Stimulated activated CD4-positive, alpha-beta T cell treated with anti-CD3 and anti-CD28 coated beads, TNF-alpha, amount 100 ng/mL, for 24 hours (primary cell): ENCODE data around the gene GDF11.
"Not testable (repeated sequence)": the region's sequence is repeated elsewhere in the genome, so short reads cannot be mapped to it uniquely, and the experiment has no call there.

ENCODE experiments used
- DNase-seq, 3 experiments: peaks; one replicate each; pipeline ENCODE4 v3.0.0-alpha.2; 2020; ENCODE audit warnings: low read depth in 3 of 3

GDF11 gene

DNA sequence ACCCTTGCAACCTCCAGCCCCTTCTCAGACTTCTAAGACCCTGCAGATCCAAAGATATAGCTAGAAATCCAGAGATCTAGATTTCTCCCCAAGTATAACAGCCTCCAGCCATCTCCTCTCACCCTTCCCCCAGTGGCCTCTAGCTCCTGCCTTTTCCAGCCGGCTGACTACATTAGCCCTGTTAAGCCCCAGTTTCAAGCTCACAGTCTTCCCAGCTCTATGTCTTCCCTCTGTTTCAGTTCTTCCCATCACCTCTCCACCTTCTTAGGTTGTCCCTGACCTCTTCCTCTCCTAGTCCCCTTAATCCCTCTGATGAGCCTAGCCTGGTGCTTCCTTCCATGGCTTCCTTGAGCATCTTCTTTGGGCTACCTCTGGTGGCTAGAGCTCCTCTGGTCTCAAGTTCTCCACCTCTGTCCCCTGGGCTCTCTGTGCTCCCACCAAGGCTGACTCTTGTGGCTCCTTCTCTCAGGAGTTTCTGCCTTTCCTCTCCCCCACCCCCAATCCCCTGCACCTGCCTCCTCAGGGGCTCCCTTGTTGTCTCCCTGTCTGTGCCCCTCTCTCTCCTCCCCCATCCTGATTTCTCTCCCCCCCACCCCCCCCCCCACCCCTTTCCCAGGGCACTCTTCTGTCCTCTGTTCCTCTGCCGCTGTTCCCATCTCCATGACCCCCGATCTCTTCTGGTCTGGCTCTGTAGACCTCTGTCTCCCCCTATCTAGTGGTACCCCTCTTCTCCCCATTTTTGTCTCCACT lies 816 bp upstream of the GDF11 start:
- no peak for DNase-seq

DNA sequence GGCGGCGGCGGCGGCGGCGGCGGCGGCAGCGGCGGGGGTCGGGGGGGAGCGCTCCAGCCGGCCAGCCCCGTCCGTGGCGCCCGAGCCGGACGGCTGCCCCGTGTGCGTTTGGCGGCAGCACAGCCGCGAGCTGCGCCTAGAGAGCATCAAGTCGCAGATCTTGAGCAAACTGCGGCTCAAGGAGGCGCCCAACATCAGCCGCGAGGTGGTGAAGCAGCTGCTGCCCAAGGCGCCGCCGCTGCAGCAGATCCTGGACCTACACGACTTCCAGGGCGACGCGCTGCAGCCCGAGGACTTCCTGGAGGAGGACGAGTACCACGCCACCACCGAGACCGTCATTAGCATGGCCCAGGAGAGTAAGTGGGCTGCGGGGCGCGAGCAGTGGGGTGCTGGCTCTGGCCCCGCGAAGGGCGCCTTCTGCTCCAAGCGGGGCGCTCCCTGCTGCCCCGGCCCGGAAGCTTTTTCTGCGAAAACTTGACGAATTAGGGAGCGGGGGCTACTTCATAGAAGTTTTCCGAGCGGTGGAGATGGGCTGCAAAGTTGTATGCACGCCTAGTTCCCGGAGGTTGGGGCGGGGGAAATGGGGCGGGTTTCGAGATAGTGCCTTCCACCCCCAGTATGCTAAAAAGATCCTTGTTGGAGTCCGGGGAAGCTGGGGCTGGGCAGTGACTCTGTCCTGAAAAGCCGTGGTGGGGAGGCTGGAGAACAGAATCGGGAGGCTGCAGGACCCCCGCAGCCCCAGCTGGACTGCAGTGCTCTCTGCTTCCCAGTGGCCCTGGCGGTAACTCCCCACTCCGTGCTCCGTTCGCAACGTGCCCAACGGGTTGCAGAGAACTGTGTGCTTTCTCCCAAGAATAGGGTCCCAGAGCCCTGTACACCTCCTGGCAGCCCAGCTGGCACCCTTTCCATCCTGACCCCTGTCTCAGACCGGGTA lies 751 bp downstream of the GDF11 start:
- peak in 1 of 3 experiments; percentile 47 for DNase-seq

DNA sequence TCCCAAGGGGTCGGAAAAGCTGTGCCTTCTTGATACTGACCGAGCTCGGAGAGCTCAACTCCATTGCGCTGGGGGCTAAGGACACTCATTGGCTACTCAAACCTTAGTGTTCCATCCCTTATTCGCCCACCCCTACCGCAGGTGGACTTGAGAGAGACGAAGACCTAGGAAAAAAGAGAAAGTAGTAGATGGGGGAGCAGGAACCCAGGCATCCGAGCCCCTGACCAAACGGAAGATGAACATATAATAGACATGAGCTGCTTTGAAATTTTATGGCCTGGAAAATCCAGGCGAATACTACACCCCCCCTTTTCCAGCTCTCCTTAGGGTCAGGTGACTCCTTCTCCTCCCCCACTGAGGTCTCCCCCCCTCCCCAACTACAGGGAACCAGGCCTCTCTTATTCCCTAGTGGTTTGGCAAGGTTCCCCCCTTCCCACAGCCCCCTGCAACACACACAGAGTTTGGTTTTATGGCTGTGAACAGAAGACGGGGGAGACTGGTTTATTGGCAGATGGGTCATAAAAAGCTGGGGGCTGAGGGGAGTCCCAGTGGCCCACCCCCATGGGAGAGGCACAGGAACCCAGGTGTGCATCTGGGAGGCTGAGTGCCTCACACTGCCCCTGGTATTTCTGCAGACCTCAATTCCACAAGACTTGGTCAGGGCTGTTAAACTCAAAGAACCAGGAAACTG lies 1.6 kb downstream of the GDF11 start:
- no peak for DNase-seq

DNA sequence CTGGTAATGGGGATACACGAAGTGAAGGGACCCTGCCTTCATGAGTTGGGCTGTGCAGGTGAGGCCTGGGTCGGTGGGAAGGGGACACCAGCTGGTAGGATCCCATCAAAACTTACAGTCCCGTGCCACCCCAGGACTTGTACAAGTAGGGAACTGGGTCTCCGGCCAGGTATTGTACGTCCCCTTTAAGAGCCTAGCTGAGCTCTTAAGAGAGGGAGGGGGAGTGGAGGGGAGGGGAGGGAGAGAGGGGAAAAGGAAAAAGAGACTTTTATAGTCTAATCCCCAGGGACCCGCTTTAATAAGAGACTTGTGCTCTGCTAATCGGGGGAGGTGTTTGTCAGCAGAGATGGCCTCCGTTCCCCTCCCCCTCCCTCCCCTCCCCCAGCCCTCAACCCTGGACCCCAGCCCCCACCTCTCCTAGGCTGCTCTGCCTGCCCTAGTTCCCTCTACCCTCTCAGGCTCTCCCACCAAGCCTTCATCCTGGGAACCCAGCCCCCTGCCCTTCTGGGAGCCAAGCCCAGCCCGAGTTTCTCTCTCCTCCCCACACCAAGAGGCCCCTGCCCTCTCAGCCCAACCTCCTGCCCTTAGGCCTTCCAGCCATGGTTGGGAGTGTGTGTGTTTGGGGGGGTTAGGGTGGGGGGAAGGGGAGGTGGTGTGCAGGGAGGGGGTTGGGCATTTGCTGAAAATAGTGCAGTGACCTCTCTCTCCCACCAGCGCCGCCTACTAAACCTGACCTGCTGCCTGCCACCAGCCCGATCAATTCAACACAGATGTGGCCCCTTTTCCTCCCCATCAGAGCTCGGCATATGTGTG lies 2.6 kb downstream of the GDF11 start:
- DNase-seq: no peak

- DNase-seq: no peak
Measured at GRCh38 chr12:55746174-55746912, 3.4 kb downstream of the GDF11 start.

GRCh38 chr12:55746913-55747231 lies 4.0 kb downstream of the GDF11 start:
- no peak for DNase-seq

DNA sequence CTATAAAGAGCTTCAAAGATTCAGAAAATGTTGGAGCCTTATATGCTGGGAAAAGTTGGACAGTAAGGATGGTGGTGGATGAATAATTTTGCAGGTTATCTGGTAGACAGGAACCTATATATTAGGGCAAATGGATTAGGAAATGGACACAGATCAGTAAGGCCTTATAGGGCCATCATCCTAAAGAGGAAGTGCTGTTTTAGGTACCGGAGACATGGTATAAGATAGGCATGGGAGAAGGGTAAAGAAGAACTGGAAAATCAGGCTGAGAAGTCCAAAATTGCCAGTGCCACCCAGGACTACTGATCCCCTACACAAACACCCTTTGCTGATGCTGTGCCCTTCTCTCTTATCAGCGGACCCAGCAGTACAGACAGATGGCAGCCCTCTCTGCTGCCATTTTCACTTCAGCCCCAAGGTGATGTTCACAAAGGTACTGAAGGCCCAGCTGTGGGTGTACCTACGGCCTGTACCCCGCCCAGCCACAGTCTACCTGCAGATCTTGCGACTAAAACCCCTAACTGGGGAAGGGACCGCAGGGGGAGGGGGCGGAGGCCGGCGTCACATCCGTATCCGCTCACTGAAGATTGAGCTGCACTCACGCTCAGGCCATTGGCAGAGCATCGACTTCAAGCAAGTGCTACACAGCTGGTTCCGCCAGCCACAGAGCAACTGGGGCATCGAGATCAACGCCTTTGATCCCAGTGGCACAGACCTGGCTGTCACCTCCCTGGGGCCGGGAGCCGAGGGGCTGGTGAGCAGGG lies 5.5 kb downstream of the GDF11 start:
- no peak for DNase-seq

DNA sequence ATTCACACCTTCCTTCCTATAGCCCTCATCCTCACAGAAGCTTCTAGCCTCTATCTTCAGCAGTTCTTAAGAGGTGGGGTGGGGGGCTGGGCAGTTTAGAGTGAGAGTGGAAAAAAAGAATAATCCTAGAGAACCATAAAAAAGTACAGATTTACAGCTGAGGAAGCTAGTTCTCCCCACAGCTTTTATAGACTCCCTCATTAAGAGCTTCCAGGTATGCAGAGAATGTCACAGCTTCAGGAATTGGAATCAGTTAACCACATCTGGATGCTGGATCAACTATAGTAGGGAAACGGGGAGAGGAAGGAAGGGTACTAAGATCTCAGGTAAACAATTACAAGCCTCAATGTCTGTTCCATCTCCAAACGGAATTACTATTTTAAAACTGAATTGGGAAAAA lies 12.3 kb downstream of the GDF11 start:
- no peak for DNase-seq

GRCh38 chr12:55757701-55758100 lies 14.8 kb downstream of the GDF11 start:
- no peak for DNase-seq

- not testable (repeated sequence) for DNase-seq
Measured at GRCh38 chr12:55758575-55758974, 15.7 kb downstream of the GDF11 start.

- peak in 1 of 3 experiments; percentile 52 for DNase-seq
Measured at GRCh38 chr12:55760663-55761062, 17.7 kb downstream of the GDF11 start.

- DNase-seq: no peak
Measured at GRCh38 chr12:55762646-55763045, 19.7 kb downstream of the GDF11 start.

- no peak for DNase-seq
Measured at GRCh38 chr12:55765736-55766290, 22.9 kb downstream of the GDF11 start.

- DNase-seq: no peak
Measured at GRCh38 chr12:55767156-55767555, 24.2 kb downstream of the GDF11 start.

GRCh38 chr12:55771736-55772135 lies 28.8 kb downstream of the GDF11 start:
- no peak for DNase-seq

DNA sequence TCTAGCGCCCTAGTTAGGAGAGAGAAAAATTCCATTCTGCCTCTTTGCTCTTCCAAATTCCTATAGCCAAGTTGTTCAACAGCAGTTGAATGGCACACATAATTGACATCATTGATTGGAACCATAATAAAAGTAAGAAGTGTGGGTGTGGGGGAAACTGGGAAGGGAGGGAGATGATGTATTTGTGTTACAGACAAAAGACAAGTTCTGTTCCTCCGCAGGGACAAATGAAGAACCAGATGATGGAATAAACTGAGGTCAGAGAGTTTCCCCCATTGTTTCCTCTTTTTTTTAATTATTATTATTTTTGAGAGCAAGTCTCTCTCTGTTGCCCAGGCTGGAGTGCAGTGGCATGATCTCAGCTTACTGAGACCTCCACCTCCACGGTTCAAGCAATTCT lies 34.9 kb downstream of the GDF11 start:
- DNase-seq: no peak

- no peak for DNase-seq
Measured at GRCh38 chr12:55780685-55781084, 37.8 kb downstream of the GDF11 start.

GRCh38 chr12:55788546-55788945 lies 45.6 kb downstream of the GDF11 start:
- DNase-seq: no peak

DNA sequence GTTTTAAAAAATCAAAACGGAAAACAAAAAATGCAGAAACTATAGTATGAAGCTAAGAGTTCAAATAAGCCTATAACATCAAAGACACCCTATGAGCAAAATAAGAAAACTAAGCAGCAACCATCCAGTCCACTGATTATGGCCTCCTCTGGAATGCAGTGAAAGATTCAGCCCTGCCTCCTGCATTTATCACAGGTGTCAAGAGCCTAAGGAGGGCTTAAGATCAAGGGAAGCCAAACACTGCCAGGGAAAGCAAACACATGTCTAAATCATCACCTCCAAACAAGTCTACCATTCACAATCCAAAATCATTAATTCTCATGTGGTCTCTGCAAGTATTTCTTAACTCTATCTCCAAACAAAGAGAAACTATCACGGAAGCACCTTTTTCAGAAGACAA lies 46.2 kb downstream of the GDF11 start:
- no peak for DNase-seq

DNA sequence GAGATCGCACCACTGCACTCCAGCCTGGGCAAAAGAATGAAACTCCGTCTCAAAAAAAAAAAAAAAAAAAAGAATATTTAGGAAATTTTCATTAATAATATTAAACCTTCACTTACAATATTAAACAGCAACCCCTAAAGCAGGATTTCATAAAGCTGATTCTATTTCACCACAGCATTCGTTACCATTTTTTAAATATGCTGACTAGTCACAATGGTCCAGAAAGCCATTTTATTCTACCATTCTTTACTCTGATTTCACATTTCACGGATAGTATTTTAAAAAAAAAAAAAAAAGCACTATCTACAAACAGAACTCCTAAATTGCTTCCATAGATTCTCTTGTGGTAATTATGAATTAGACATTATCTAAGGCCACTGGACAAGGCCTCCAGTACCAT lies 47.0 kb downstream of the GDF11 start:
- no peak for DNase-seq
